NK-92 treated with Interleukin-12 subunit alpha and Interleukin-12 subunit beta, amount 100 ng/mL, for 24 hours (cell line): ENCODE data around the gene SLC35G1.

Experiments
- DNase-seq: peaks from one replicate; lab custom pipeline; 2025; lab: John Stamatoyannopoulos, UW

SLC35G1 gene, protein sequence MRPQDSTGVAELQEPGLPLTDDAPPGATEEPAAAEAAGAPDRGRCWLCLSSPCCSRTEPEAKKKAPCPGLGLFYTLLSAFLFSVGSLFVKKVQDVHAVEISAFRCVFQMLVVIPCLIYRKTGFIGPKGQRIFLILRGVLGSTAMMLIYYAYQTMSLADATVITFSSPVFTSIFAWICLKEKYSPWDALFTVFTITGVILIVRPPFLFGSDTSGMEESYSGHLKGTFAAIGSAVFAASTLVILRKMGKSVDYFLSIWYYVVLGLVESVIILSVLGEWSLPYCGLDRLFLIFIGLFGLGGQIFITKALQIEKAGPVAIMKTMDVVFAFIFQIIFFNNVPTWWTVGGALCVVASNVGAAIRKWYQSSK

DNA sequence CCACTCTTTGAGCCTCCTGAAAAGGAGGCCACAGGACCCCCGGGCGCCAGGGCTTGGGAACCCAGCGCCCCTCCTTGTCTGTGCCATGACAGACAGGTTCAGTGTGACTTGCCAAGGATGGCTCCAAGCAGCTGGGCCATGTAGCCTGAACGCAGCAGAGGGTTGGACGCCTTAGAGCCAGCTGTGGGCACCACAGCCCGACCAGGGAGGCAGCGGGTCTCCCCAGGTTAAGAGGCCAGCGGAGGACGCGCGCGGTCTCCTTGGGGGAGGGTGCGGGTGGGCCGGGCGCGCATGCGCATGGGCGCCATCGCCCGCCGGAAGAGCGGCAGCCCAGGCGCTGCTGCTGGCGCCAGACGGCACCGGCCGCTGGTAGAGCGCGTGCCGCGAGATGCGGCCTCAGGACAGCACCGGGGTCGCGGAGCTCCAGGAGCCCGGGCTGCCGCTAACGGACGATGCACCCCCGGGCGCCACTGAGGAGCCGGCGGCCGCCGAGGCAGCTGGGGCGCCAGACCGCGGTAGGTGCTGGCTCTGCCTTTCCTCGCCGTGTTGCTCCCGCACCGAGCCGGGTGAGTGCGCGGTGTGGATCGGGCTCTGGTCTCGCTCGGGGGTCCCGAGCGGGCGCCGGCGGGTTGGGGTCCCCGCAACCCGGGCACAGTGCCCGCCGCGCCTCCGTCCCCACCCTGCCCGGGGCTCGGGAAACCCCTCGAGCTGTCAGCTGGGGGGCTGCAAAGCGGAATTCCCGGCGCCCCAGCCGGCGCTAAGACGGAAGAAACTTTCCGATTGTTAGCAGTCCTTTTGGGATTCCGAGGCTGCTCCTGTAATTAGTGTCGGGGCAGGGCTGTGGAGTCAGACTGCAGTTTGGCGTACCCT, at the start of gene SLC35G1:
TSS of gene SLC35G1 (plus strand) at position 333 of the 870 bp plus-strand sequence. CDS start at position 389, 56 bp downstream.
- peak; percentile 44 for DNase-seq

DNA sequence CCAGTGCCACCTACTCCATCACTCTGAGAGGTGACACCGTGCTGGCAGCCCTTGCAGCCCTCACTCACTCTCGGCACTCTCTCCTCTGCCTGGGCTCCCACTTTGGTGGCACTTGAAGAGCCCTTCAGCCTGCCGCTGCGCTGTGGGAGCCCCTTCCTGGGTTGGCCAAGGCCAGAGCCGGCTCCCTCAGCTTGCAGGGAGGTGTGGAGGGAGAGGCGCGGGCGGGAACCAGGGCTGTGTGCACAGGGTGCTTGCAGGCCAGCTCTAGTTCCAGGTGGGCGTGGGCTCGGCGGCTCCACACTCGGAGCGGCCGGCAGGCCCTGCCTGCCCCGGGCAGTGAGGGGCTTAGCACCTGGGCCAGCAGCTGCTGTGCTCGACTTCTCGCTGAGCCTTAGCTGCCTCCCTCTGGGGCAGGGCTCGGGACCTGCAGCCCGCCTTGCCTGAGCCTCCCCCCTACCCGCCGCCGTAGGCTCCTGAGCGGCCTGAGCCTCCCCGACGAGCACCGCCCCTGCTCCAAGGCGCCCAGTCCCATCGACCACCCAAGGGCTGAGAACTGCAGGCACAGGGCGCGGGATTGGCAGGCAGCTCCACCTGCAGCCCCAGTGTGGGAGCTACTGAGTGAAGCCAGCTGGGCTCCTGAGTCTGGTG, 48.7 kb upstream of the SLC35G1 start:
- no peak for DNase-seq

DNA sequence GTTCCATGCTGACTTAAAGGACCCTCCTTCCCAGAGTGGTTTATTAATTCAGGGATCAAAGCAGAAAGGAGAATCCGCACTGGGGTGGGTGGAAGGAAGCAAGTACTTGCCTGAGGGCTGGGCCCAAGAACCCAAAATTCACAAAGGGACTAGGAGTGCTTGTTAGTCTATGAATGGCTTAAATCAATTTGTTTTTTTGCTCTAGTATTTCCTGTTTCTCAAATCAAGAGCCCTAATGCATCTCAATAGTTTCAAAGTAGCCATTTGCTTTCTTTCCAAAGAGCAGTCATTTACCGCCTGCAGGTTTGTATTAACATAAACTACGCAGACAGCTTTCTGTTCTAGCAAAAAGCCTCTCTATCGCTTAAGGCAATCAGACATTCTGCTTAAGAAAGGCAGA, 44.2 kb upstream of the SLC35G1 start:
- no peak for DNase-seq

DNA sequence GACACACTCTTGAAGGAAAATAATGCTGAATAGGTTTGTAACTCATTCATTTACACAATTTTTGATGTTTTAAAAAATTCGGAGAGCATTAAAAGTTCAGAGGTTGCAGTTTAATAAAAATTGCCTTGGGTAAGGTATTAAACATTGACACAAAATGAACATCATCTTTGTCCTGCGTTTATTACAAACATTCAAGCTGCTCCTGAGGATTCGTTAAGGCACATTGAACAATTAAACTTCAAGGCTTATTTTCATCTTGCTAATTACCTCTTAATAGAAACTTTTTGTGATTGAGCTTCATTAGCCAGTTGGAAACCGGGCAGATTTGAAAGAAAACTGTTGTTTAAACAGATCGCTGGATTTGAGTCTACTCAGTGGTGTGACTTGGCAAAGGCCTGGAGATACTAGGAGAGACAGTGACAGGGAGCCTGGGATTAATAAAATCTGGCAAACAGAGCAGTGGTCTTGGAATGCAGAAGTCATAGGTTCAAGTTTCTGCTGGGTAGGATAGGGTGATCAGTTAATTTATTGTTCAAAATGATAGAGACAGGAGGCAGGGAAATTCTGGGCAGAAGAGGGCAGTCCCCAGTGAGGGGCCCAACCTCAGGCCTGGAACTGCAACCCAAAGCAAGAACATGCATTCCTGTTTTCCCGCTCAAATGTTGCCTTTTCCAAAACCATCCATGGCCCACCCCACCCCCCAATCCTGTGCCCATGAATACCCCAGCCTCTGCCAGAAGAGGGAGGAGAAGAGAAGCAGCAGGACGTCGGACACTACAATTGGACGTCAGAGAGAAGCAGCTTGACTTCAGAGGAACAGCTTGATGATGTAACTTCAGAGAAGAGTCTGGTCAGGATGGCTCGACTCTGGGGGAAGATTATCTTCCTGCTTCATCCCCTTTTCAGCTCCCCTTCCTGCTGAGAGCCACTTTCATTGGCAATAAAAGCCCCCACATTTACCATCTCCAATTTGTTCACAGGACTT, 43.5 kb upstream of the SLC35G1 start:
- DNase-seq = no peak

DNA sequence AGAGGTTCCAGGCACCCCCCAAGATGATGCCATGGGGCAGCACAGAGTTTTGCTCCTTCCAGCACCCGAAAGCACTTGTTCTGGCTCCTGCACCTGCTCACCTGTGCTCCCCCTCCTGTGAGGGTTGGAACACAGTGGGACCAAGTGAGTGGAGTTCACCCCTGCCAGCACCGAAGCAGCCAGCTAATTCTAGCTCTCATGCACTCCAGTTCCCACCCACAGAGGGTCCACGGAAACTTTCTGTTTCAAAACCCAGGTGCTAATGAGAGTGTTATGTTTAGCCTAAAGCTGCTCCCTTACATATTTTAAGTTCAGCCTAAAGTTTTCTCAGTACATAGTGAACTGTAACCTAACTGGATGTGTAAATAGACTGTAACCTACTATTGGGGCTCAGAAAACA, 42.6 kb upstream of the SLC35G1 start:
- DNase-seq = no peak

DNA sequence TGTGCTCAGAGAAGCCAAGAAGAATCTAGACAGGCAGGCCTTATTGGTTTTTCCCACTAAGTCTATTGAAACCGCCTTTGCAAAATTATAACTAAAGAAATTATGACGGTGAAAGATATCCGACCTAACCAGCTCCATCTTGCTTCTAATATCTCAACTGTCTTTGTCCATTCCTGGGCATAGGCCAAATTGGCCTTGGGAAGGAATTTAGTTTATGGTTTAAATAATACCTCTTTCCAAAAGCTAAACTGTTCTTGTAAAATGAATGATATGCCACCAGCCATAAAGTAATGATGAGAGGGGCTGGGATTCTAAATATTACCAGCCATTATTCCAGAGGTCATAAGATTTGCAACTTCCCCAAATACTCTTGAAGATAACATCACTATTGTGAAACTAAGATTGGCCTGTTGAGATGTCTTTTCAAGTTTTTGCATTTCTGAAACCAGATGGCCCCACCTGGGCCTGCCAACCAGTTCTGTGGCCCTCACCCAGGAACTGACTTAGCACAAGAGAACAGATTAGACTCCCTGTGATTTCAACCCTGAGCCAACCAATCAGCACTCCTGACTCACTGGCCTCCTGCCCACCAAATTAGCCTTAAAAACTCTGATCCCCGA, 41.2 kb upstream of the SLC35G1 start:
- DNase-seq = no peak

DNA sequence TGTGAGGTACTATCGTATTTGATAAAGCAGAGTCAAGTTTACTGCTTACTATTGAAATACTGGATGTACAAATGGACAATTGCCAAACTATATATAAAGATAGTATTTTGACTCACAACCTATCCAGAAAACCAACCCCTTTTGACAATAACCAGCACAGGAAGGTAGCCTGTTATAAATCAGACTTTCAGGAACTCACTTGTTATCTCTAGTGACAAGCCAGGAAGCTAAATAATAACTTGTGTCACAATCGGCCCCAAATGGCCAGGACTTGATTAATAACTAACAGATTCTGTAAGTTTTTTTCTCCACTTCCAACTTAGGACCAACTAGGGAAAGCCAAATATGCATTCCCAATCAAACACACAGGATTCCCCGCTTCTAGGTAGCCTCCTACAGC, 38.8 kb upstream of the SLC35G1 start:
- no peak for DNase-seq

DNA sequence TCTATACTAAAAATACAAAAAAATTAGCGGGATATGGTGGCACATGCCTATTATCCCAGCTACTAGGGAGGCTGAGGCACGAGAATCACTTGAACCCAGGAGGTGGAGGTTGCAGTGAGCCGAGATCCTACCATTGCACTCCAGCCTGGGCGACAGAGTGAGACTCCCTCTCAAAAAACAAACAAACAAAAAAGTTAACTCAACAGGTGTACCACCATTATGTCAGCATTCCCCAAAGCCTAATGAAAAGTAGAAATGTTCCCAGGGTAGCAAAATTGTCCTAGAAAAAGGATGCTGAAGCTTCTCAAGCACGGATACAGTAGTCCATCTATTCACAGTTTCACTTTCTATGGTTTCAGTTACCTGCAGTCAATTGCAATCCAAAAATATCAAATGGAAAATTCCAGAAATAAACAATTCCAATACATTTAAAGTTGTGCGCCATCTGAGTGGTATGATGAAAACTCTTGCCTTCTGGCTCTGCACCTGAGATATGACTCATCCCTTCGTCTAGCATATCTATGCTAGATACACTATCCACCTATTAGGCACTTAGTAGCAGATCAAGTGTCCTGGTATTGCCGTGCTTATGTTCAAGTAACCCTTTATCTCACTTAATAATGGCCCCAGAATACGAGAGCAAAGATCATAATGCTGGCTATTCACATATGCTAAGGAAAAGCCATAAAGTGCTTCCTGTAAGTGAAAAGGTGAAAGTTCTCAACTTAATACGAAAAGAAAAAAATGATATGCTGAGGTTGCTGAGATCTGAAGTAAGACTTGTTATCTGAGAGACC, 37.2 kb upstream of the SLC35G1 start:
- no peak for DNase-seq

DNA sequence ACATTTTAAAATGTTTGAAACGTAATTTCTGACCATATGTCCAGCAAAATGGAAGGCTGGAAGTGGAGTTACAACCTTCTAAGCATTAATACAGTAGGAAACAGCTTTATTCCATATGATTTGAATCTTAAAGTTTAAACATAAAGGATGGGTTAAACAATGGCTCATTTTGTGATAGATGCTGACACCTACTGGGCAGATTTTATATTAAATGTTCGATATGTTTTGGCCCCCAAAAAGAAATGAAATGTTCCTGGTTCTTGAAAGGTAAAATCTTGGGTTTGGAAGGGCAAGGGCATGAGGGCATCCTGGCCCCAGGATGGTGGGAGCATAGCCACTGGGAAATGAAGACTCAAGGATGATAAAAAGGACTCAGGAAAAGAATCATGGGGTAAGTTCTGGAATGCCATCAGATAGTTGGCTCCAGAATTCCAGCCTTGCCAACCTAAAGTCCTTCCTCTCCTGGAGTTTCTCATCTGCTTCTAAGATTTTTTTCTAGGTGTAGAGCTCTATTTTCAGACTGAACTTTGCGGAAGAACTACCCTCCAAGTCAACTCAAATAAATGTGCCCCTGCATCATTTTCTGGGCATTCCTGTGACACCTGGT, 34.6 kb upstream of the SLC35G1 start:
- no peak for DNase-seq

DNA sequence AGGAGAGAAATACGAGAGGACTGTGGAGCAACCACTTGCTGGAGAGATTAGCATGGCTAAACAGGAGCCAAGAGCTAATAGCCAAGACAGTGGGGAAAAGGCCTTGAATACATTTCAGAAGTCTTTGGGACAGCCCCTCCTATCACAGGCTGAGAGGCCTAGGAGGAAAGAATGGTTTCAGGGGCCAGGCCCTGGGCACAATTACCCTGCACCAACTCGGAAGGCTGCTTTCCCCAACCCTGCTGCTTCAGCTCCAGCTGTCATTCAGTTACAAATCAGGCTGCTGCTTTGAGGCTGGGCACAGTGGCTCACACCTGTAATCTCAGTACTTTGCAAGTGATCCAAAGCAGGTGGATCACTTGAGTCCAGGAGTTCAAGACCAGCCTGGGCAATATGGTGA, 32.0 kb upstream of the SLC35G1 start:
- no peak for DNase-seq

DNA sequence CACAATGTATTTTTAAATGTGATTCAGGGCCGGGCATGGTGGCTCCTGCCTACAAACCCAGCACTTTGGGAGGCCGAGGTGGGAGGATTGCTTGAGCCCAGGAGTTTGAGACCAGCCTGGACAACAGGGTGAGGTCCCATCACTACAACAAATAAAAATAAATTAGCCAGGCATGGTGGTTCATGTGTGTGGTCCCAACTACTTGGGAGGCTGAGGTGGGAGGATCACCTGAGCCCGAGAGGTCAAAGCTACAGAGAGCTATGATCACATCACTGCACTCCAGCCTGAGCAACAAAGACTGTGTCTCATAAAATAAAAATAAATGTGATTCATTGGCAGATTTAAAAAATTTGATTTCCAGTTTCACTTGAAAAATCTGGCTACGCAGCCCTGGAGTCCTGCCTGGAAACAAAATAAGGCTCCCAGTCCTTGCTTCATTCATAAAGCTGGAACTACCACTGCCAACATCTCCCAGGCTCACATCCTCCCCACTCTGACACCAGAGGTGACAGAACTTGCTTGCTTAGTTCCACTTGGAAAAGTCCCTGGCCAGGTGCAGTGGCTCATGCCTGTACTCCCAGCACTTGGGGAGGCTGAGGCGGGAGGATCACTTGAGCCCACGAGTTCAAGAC, 27.9 kb upstream of the SLC35G1 start:
- no peak for DNase-seq

DNA sequence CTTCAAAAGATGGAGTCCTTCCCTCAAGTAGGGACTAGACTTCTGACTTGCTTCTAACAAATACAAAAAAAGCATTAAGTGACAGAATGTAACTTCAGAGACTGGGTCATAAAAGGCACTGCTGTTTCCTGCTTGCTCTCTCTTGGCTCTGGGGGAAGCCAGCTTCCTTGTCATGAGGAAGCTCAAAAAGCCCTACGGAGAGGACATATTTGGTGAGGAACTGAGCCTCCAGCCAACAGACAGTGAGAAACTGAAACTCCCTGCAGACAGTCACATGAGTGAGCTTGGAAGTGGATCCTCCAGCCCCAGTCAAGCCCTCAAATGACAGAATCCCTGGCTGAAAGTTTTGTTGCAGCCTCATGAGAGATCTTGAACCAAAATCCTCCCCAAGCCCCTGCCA, 26.3 kb upstream of the SLC35G1 start:
- no peak for DNase-seq

DNA sequence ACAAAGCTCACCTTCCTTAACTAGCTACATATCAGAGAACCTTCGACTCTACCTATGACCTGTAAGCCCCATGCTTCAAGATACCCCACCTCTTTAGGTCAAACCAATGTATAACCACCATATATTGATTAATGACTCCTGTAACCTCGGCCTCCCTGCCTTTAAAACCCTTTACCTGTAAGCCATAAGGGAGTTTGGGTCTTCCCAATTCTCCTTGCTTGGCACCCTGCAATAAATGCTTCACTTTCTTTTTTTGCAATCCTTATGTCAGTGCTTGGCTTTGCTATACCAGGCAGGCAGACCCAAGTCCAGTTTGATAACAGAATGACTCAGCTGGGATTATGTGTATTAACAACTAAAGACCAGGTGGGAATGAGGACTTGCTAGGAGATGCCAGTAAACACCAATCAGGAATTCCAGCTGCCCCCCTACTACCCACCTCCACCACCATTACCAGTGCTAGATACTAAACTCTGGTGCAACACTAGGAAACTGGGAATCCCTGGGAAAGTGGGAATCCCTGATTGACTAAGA, 22.0 kb upstream of the SLC35G1 start:
- no peak for DNase-seq

DNA sequence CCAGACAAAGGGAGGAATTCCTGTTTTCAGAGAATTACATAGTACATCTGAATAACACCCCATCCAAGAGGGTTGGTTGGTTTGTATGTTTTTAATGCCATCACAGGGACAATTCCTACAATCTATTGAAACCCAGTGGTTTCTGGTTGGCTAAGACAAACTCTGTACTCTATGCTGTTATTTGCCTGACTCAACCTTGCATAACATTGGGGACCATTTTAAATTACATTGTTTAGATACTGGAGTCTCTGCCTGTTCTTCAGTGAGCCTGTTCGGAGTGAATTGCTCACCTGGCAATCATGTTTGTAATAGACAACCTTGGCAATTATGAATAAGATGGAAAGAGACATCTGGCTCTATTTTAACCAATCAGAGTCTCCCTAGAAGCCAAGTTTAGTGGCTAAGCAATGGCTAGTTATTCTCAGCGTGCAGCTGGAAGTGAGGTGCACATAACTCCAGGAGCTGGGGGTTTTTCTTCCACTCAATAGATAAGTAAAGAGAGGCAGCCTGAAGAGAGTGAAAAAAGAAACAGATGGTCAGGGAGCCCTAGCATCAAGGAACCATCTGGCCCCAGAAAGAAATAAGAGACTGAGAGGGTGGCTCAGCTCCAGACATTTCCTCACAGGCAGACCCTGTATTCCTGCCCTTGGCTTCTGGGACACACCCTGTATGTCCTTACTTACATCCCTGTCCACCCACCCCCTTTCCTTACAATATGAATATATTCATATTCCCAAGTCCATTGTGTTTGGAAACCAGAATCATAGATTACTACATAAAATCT, 21.2 kb upstream of the SLC35G1 start:
- DNase-seq = no peak

DNA sequence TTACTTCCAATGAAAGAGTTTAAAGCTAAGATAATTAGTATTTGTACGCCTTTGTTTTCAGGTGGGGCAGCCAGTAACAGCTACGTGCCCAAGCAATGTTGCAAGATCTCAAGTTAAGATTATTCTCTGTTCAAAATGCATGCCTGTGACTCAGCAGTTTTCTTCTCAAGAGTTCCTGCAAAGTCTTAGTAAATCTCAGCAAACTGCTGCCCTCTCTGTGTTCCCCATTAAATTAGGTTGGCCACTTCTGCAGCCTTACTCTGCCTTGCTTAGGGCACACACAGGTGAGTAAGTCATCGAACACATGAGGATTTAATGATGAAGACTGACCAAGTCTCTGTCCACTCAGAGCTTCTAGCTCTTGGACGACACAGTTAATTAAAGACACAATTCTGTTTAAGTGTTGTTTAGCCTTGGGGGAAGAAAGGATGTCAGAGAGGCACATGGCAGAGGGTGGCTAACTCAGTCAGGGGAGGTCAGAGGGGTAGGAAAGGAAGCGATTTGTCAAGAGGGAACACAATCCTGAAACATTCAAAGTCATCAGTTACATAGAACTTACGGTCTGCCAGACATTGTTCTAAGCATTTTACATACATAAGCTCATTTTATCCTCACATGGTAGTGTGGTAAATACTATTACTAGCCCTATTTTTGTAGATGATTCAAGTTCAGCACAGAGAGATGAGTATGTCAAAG, 20.2 kb upstream of the SLC35G1 start:
- no peak for DNase-seq

DNA sequence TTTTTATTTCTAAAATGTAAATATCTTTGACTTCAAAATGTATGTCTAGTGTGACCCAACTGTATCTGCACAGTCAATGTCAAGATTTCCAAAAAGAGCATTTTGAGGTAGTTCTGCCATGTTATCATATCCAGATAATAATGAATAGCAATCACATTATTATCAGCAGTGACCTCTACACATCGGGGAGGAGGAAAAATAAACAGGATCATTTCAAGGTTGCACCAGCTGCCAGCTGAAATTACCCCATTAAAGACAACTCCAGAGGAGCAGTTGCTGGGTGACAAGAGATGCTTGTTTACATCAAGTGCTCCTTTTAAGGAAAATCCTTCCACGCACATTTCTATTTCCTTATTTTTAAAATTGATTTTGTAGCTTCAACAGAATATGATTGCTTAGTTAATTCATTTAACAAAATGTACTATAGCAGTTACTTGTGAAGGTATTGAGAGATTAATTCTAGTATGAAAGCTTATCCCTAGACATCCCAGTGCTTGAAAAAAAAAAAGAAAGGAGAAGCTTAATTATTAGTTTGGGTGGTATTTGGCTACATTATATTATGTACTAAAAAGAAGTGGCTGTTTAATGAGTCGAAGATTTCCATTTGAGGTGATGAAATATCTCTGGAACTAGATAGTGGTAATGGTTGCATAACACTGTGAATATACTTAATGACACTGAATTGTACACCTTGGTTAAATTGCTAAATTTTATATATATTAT, 19.3 kb upstream of the SLC35G1 start:
- no peak for DNase-seq

DNA sequence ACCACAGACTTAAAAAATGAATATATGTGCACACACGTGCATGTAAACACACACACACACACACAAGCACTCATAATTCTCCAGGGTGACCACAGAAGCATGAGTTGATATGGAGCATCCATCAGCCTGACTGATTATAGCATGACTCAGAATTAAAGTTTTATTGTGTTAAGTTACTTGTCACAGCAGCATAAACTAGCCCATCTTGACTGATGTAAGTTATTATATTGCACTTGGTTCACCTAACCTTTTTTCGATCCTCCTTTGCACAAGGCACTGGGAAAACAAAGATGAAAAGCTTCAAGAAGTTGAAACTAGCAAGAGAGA, 18.8 kb upstream of the SLC35G1 start:
- DNase-seq = no peak
